ENCODE results near the gene FBRSL1.
A peak's percentile ranks its signal among the peaks of the same experiment; 100 is the strongest.

FBRSL1 gene

DNA sequence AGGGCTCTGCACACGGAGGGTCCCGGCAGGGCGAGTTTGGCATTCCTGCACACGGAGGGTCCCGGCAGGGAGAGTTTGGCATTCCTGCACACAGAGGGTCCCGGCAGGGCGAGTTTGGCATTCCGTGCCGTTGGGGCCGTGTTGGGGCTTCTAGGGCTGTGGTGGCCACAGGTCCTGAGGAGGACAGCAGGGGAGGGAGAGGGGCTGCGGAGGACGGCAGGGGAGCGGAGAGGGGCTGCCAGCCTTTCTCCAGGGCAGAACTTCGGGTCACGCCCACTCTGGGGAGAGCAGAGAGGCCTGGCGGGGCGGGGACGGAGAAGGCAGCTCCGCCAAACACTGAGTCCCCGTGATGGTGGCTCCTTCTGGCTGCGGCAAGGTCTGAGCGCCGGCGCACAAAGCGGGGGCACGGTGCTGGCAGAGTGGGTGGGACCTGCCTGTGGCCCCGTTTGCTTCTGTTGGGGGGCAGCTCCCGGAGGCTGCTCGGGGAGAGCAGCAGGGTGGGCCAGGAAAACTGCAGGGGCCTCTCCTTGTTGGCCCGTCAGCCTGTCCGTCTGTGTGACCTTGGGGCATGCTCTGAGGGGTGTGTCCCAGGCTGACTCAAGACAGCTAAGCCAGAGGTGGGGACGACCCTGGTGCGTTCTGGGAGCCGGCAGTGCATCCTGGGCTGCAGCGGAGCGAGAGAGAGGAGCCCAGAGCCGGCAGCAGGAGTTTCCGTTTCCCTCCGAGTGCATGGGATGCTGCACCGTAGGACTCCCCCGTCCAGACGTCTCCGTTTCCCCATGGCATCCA, 60.3 kb downstream of the FBRSL1 start:
- TF ChIP-seq, protein P1, sequence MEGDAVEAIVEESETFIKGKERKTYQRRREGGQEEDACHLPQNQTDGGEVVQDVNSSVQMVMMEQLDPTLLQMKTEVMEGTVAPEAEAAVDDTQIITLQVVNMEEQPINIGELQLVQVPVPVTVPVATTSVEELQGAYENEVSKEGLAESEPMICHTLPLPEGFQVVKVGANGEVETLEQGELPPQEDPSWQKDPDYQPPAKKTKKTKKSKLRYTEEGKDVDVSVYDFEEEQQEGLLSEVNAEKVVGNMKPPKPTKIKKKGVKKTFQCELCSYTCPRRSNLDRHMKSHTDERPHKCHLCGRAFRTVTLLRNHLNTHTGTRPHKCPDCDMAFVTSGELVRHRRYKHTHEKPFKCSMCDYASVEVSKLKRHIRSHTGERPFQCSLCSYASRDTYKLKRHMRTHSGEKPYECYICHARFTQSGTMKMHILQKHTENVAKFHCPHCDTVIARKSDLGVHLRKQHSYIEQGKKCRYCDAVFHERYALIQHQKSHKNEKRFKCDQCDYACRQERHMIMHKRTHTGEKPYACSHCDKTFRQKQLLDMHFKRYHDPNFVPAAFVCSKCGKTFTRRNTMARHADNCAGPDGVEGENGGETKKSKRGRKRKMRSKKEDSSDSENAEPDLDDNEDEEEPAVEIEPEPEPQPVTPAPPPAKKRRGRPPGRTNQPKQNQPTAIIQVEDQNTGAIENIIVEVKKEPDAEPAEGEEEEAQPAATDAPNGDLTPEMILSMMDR (conservative IDR thresholded peaks at IDR 0.05): no peak
- no peak overlapping the region for H3K27ac ChIP-seq

DNA sequence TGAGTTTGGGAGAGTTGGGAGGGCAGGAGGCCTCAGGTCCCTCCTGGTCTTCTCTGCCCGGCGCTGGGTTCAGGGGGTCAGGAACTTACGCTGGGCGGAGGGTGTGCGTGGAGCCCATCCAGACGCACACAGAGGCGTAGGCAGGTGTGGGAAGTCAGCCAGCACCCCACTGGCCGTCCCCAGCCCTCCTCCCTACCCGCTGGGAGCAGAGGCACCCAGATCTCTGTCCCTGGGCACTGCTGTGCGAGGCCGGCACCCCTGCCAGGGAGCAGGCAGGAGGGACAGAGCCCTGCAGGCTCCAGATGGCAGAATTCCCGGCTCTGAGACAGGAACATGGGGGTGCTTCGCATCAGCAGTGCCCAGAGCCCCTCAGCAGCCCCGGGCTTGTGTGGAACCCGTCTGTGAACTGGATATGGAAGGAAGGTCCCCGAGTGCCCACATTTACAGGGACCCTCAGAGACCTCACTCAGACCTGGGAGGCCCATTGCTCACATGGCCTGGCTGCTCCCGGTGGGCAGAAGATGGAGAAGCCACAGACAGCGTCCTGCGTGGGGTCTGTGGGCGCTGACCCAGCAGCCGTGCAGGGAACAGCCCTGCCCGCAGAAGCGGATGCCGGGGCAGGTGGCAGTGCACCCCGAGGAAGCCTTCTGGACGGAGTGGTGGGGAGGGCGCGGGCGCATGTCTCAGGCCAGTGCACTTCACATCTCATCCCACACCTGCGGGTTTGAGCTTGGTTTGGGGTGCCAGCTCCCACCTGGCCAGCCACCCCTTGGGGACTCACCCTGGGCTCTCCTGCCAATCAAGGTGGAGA, 61.1 kb downstream of the FBRSL1 start:
- TF ChIP-seq, protein P1 (conservative IDR thresholded peaks at IDR 0.05): no peak
- no peak overlapping the region for H3K27ac ChIP-seq

DNA sequence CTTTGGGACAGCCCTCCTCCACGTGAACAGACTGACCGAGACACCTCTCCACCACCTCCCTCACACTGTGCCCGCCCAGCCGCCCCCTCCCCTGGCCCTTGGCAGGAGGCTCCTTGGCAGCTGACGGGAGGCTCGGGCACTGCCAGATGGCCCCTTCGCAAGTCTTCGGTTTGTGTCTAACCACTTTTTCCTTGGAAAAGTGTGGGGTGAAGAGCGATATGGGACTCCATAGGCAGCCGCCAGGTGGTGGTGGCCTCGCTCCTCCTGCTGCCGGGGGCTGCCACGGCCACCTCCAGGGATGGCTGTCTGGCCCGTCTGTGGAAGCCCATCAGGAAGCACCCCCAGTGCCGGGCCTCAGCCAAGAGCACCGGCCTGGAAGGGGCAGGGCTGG, 61.7 kb downstream of the FBRSL1 start:
- TF ChIP-seq, protein P1 (conservative IDR thresholded peaks at IDR 0.05): no peak
- H3K27ac ChIP-seq: no peak overlapping the region

DNA sequence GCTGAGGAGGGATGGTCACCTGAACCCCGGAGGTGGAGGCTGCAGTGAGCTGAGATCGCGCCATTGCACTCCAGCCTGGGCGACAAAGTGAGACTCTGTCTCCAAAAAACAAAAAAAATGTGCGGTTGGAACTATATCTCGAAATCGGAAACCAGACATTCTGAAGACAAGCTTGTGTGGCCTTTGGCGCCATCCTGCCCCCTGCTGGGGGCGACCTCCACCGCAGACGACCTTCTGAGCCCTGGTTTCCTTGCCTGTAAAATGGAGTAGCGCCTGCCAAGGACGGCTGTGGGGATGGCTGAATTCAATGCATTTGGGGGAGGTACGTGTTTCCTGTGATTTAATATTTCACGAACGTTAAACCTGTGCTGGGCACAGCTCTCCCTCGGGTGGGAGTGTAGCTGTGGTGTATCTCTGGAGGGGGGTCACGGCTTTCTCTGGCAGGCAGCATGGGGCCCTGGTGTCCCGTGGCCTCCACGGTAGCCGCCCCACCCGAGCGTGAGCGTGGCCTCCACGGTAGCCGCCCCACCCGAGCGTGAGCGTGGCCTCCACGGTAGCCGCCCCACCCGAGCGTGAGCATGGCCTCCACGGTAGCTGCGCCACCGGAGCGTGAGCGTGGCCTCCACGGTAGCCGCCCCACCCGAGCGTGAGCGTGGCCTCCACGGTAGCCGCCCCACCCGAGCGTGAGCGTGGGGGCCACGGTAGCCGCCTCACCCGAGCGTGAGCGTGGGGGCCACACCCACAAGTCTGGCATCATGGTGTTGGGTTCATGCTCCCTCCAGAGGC, 65.1 kb downstream of the FBRSL1 start:
- TF ChIP-seq, protein P1 (conservative IDR thresholded peaks at IDR 0.05): peak; percentile 59
- H3K27ac ChIP-seq: no peak overlapping the region

DNA sequence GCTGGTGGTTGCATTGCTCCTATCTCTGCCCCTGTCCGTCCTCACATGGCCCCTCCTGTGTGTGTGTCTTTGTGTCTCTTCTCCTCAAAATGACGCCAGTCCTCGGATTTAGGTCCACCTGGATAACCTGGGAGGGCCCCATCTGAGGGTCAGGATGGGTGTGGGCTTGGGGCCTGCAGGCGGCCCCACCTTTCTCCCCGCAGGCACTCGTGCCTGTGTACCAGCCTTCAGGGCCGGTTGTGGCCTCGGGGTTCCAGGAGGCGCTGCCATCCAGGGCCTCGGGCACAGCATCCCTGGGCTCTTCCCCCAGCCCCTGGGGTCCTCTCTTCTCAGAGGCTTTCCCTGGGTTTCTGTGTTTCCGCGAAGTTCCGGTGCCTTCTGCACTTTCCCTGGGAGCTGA, 65.7 kb downstream of the FBRSL1 start:
- TF ChIP-seq, protein P1 (conservative IDR thresholded peaks at IDR 0.05): no peak
- no peak overlapping the region for H3K27ac ChIP-seq

DNA sequence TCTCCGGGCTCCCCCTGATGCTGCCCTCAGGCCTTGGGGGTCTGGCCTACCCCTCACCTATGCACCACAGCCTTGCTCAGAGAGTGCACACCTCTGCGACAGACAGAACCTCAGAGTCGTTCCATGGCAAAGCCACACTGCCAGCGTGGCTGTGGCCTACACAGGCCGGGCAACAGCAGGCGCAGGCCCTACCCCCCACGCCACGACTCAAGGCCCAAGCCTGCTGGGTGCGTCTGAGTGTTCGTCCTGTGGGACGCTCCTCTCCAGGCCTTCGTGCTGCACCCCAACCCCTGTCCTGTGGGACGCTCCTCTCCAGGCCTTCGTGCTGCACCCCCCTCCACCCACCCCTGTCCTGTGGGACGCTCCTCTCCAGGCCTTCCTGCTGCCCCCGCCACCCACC, 66.3 kb downstream of the FBRSL1 start:
- TF ChIP-seq, protein P1 (conservative IDR thresholded peaks at IDR 0.05): no peak
- H3K27ac ChIP-seq: no peak overlapping the region

DNA sequence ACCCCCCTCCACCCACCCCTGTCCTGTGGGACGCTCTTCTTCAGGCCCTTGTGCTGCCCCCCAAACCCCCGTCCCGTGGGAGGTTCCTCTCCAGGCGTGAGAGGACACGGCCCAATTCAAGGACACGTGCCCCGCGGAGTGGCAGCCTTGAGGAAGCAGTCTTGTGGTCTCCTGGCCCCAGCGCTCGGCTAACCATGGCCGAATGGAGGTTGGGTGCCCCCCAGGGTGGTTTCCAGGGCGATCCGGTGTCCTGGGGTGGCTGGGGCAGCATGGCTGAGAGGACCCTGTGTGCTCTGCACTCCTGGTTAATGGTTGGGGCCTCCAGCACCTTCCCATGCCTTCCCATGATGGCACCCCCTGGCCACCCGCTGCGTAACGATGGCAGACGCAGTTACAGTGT, 66.8 kb downstream of the FBRSL1 start:
- TF ChIP-seq, protein P1 (conservative IDR thresholded peaks at IDR 0.05): no peak
- no peak overlapping the region for H3K27ac ChIP-seq
